ENCODE data around the gene GRK5.
"Not testable (repeated sequence)": the region's sequence is repeated elsewhere in the genome, so short reads cannot be mapped to it uniquely, and the experiment has no call there.

Gene GRK5

DNA sequence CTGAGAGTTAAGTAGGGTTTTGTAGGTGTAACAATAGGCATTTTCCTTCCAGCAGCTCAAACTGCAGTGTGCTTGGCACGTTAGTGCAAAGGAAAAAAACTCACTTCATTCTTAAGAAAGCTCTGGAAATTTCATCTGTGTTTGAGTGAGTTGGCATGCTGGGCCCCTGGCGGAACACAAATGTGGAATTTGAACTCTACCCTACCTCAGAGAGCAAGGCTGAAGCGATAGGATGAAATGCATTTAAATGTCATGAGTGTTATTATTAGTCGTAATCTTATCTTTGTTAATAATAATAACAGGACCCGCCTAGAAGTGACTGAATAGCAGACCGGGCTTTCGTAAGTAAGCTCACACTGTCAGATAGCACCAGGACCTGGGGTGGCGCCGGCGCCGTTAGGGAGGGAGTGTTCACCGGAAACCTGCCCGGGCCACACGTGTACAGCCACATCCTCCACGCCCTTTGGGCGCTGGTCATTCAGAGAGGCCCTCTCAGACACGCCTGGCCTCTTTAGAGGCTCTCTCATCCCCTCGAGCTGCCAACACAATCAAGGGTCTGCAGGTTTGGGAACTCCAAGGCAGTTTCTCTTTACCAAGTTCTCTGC lies 63.5 kb downstream of the GRK5 start:
- Histone ChIP-seq H3K27ac (ENCODE audit: low read length) (no peak overlapping the region), H4K20me1 (ENCODE audit: insufficient read depth, low read length) (no peaks in the 10 kb centered on the region), H3K27me3 (ENCODE audit: low read depth, low read length) (no peaks in the 10 kb centered on the region), H3K79me2 (ENCODE audit: low read length) (no peaks in the 10 kb centered on the region), H3K9me3 (ENCODE audit: insufficient read depth, low read length) (no peaks in the 10 kb centered on the region), H3K4me2 (ENCODE audit: low read length) (no peak overlapping the region), H3K4me1 (ENCODE audit: low read length) (peaks cover 13% of the 10 kb centered on the region), H2AFZ (ENCODE audit: low read depth, low read length) (no peak overlapping the region), H3K36me3 (replicated peaks; ENCODE audit: low read depth, low read length) (no peaks in the 10 kb centered on the region), H3K9ac (ENCODE audit: low read length) (no peak overlapping the region), H3K4me3 (ENCODE audit: low read length) (no peak overlapping the region)
- TF ChIP-seq EZH2phosphoT487 (IDR thresholded peaks at IDR 0.05; ENCODE audit: low read depth): no peak
- TF ChIP-seq CTCF (IDR thresholded peaks at IDR 0.05; ENCODE audit: low read depth, low read length): no peak

GRCh38 chr10:119272338-119272734 lies 65.0 kb downstream of the GRK5 start:
- H3K9ac ChIP-seq (ENCODE audit: low read length); H3K27ac ChIP-seq (ENCODE audit: low read length); H4K20me1 ChIP-seq (ENCODE audit: insufficient read depth, low read length); H3K4me2 ChIP-seq (ENCODE audit: low read length); H2AFZ ChIP-seq (ENCODE audit: low read depth, low read length); H3K27me3 ChIP-seq (ENCODE audit: low read depth, low read length); H3K79me2 ChIP-seq (ENCODE audit: low read length); H3K9me3 ChIP-seq (ENCODE audit: insufficient read depth, low read length); H3K4me3 ChIP-seq (ENCODE audit: low read length); H3K36me3 ChIP-seq (replicated peaks; ENCODE audit: low read depth, low read length): not testable (repeated sequence)
- H3K4me1 ChIP-seq (ENCODE audit: low read length): peaks cover 13% of the 10 kb centered on the region

- TF ChIP-seq CTCF (IDR thresholded peaks at IDR 0.05; ENCODE audit: low read depth, low read length) (no peak), EZH2phosphoT487 (IDR thresholded peaks at IDR 0.05; ENCODE audit: low read depth) (no peak)
- Histone ChIP-seq H3K4me2 (ENCODE audit: low read length) (no peak overlapping the region), H3K36me3 (replicated peaks; ENCODE audit: low read depth, low read length) (no peaks in the 10 kb centered on the region), H3K27me3 (ENCODE audit: low read depth, low read length) (no peaks in the 10 kb centered on the region), H3K9me3 (ENCODE audit: insufficient read depth, low read length) (no peaks in the 10 kb centered on the region), H3K9ac (ENCODE audit: low read length) (no peak overlapping the region), H3K4me1 (ENCODE audit: low read length) (peaks cover 13% of the 10 kb centered on the region), H3K27ac (ENCODE audit: low read length) (no peak overlapping the region), H4K20me1 (ENCODE audit: insufficient read depth, low read length) (no peaks in the 10 kb centered on the region), H3K79me2 (ENCODE audit: low read length) (no peaks in the 10 kb centered on the region), H2AFZ (ENCODE audit: low read depth, low read length) (no peak overlapping the region), H3K4me3 (ENCODE audit: low read length) (no peak overlapping the region)
Measured at GRCh38 chr10:119272736-119273135, 65.4 kb downstream of the GRK5 start.

DNA sequence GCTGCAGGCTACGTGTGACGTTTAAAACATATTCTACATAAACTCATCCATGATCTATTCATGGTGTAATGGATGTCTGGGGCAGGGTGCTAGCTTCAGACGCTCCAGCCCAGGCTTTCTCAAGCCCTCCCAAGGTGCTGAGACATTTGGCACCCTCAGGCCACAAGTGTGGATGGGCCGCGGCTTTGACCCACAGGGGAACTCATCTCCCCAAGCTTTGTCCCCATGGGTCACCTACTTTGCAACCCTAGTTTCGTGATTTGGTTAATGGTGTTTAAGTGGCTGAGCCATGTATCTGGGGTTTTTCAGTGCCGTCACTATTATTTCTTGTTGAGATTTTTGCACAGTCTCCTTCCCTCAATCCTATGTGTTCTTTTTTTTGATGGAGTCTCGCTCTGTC lies 66.0 kb downstream of the GRK5 start:
- H3K4me2 ChIP-seq (ENCODE audit: low read length): no peak overlapping the region
- no peaks in the 10 kb centered on the region for H3K9me3 ChIP-seq (ENCODE audit: insufficient read depth, low read length)
- H3K79me2 ChIP-seq (ENCODE audit: low read length): no peaks in the 10 kb centered on the region
- H3K9ac ChIP-seq (ENCODE audit: low read length): no peak overlapping the region
- no peak overlapping the region for H2AFZ ChIP-seq (ENCODE audit: low read depth, low read length)
- H3K27me3 ChIP-seq (ENCODE audit: low read depth, low read length): no peaks in the 10 kb centered on the region
- TF ChIP-seq EZH2phosphoT487 (IDR thresholded peaks at IDR 0.05; ENCODE audit: low read depth) (no peak), CTCF (IDR thresholded peaks at IDR 0.05; ENCODE audit: low read depth, low read length) (no peak)
- H3K36me3 ChIP-seq (replicated peaks; ENCODE audit: low read depth, low read length): no peaks in the 10 kb centered on the region
- no peaks in the 10 kb centered on the region for H4K20me1 ChIP-seq (ENCODE audit: insufficient read depth, low read length)
- H3K4me1 ChIP-seq (ENCODE audit: low read length): peaks cover 13% of the 10 kb centered on the region
- H3K4me3 ChIP-seq (ENCODE audit: low read length): no peak overlapping the region
- H3K27ac ChIP-seq (ENCODE audit: low read length): no peak overlapping the region

Data from OCI-LY3 (cell line).